Type B pancreatic cell (in vitro differentiated cells): ENCODE measurements around the gene CNST. TPM values are rescaled to one million over a fixed set of nuclear protein-coding genes. Genes with fewer than 3 reads are reported as not detected.

Source experiments
- DNase-seq: peaks from one replicate; pipeline ENCODE4 v3.0.0; 2021; ENCODE audit warnings: mixed read lengths; ENCODE audit not compliant: unreplicated experiment; ENCODE audit errors: extremely low spot score
- H3K27ac Mint-ChIP-seq: 2 replicates; pipeline ENCODE4 v1.8.0; 2021; ENCODE audit warnings: mild to moderate bottlenecking, mixed read lengths
- H3K27me3 Mint-ChIP-seq: 2 replicates; pipeline ENCODE4 v1.8.0; 2021; ENCODE audit warnings: mixed read lengths
- H3K36me3 Mint-ChIP-seq: 2 replicates; pipeline ENCODE4 v1.8.0; 2021; ENCODE audit warnings: mixed read lengths
- H3K4me1 Mint-ChIP-seq: one replicate; pipeline ENCODE4 v1.8.0; 2021; ENCODE audit warnings: mixed read lengths; ENCODE audit not compliant: unreplicated experiment
- H3K4me3 Mint-ChIP-seq: 2 replicates; pipeline ENCODE4 v1.8.0; 2021; ENCODE audit warnings: mild to moderate bottlenecking, mixed read lengths
- H3K9me3 Mint-ChIP-seq: 2 replicates; pipeline ENCODE4 v1.8.0; 2021; ENCODE audit warnings: mixed read lengths
- CTCF ChIP-seq: fragments of 200-600 bp; sonication (generic); conservative IDR thresholded peaks from 2 replicates; pipeline ENCODE4 v1.5.0; 2021; ENCODE audit warnings: antibody characterized with exemption, mild to moderate bottlenecking
- total RNA-seq: library from RNA; stranded (reverse); gene quantifications from 2 replicates; pipeline ENCODE4 v1.2.1, GENCODE V29; 2021; ENCODE audit warnings: low replicate concordance

Gene CNST
- total RNA-seq, 1 donor from 2014 or later: 17.9 TPM

GRCh38 chr1:246651012-246651695 is 84.9 kb downstream of the CNST start:
- Mint-ChIP-seq H3K9me3 (no peaks in the 10 kb centered on the region), H3K4me3 (no peak overlapping the region), H3K27ac (no peak overlapping the region), H3K27me3 (no peaks in the 10 kb centered on the region), H3K4me1 (no peaks in the 10 kb centered on the region), H3K36me3 (peaks cover 23% of the 10 kb centered on the region)
- no peak for DNase-seq
- TF ChIP-seq CTCF: no peak

GRCh38 chr1:246658567-246658966 is 92.3 kb downstream of the CNST start:
- H3K27ac Mint-ChIP-seq: no peak overlapping the region
- no peaks in the 10 kb centered on the region for H3K4me1 Mint-ChIP-seq
- H3K9me3 Mint-ChIP-seq: no peaks in the 10 kb centered on the region
- no peaks in the 10 kb centered on the region for H3K27me3 Mint-ChIP-seq
- H3K4me3 Mint-ChIP-seq: no peak overlapping the region
- H3K36me3 Mint-ChIP-seq: peaks cover 12% of the 10 kb centered on the region
- TF ChIP-seq CTCF: no peak
- no peak for DNase-seq

- Mint-ChIP-seq H3K4me1 (no peaks in the 10 kb centered on the region), H3K36me3 (peaks cover 4% of the 10 kb centered on the region), H3K27ac (no peak overlapping the region), H3K4me3 (no peak overlapping the region), H3K27me3 (no peaks in the 10 kb centered on the region), H3K9me3 (no peaks in the 10 kb centered on the region)
- DNase-seq: no peak
- TF ChIP-seq CTCF: no peak
Measured at GRCh38 chr1:246659594-246660140, 93.4 kb downstream of the CNST start.

GRCh38 chr1:246661451-246661850 is 95.2 kb downstream of the CNST start:
- Mint-ChIP-seq H3K36me3 (peaks cover 3% of the 10 kb centered on the region), H3K4me1 (no peaks in the 10 kb centered on the region), H3K27ac (peak overlapping the region; percentile 56), H3K9me3 (no peaks in the 10 kb centered on the region), H3K27me3 (no peaks in the 10 kb centered on the region), H3K4me3 (no peak overlapping the region)
- no peak for TF ChIP-seq CTCF
- DNase-seq: no peak

GRCh38 chr1:246667773-246668172 is 101.5 kb downstream of the CNST start:
- no peak for DNase-seq
- no peak for TF ChIP-seq CTCF
- Mint-ChIP-seq H3K36me3 (peaks cover 7% of the 10 kb centered on the region), H3K9me3 (no peaks in the 10 kb centered on the region), H3K27me3 (no peaks in the 10 kb centered on the region), H3K27ac (no peak overlapping the region), H3K4me3 (no peak overlapping the region), H3K4me1 (peaks cover 3% of the 10 kb centered on the region)
